Suprapubic skin (tissue), 4 donors: ENCODE data around the gene GTF2H1. TPM values are rescaled to one million over a fixed set of nuclear protein-coding genes. Genes with fewer than 3 reads are reported as not detected.

ENCODE experiments used
- DNase-seq, 2 donors: peaks; one replicate each; pipeline ENCODE4 v3.0.0-alpha.2; 2019; ENCODE audit warnings: low spot score in 2 of 2
- H3K27ac ChIP-seq: fragments of 200-600 bp; sonication (generic); one replicate; pipeline ENCODE4 v1.5.1; 2019
- H3K27me3 ChIP-seq: fragments of 200-600 bp; sonication (generic); one replicate; pipeline ENCODE4 v1.5.1; 2019
- H3K36me3 ChIP-seq: fragments of 200-600 bp; sonication (generic); one replicate; pipeline ENCODE4 v1.5.1; 2019
- H3K4me1 ChIP-seq: fragments of 200-600 bp; sonication (generic); one replicate; pipeline ENCODE4 v1.5.1; 2019
- H3K4me3 ChIP-seq: fragments of 200-600 bp; sonication (generic); one replicate; pipeline ENCODE4 v1.5.1; 2019; ENCODE audit warnings: mild to moderate bottlenecking
- H3K9me3 ChIP-seq: fragments of 200-600 bp; sonication (generic); one replicate; pipeline ENCODE4 v1.5.1; 2019
- EP300 ChIP-seq: sonication (generic); formaldehyde crosslinking; IDR thresholded peaks from one replicate; pipeline ENCODE4 v1.6.1; 2017; ENCODE audit warnings: antibody characterized with exemption
- POLR2A ChIP-seq, 2 donors: fragments of 450-650 bp; IDR thresholded peaks; one replicate each; pipeline ENCODE4 v1.6.1; 2017; ENCODE audit warnings: antibody characterized with exemption in 2 of 2, mild to moderate bottlenecking in 2 of 2, moderate library complexity in 2 of 2
- POLR2AphosphoS5 ChIP-seq, 3 donors: sonication (generic); formaldehyde crosslinking; IDR thresholded peaks; one replicate each; pipeline ENCODE4 v1.6.1; 2017; ENCODE audit warnings: antibody characterized with exemption in 3 of 3
- WGBS: methylation state at CpG from one replicate; pipeline ENCODE4 v1.1.5; 2018; 5-methylcytosine and 5-hydroxymethylcytosine counted together
- total RNA-seq, 4 donors: library from RNA; depleted of rRNA; stranded (reverse); fragments of >200 nt; gene quantifications; one replicate each; pipeline ENCODE4 v1.1.0, GENCODE V29; 2016
- TF ChIP-seq, protein P1 (sequence below), 2 donors: fragments of 200-600 bp in 1 of 2; fragments of 450-650 bp in 1 of 2; sonication (generic) in 1 of 2; IDR thresholded peaks; one replicate each; pipeline ENCODE4 v1.5.1; 2016 to 2019; ENCODE audit warnings: antibody characterized with exemption in 2 of 2, mild to moderate bottlenecking in 1 of 2, moderate library complexity in 1 of 2

The GTF2H1 gene
- total RNA-seq, 4 donors from 2014 or later = 48.6 to 121 (median 50.4) TPM

DNA sequence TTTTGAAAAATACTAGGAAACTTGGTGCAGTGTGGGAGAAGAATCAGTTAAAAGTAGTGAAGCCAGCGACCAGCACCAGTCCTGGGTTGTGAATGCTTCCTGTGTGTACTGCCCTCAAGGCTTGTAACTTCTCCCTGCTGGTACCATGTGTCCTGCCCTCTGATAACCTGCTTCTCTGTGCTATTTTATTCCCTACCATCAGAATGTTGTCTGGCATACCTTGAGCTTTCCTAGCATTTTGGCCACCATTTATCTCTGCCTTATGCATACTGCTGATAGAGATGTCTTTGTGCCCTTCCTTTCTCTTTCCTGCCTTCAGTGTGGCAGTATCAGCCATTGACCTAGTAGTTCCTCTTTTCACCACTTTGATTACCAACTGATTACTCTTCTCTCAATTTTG, 2.0 kb downstream of the GTF2H1 start:
- Histone ChIP-seq H3K4me1 (peaks cover 58% of the 10 kb centered on the region), H3K27ac (no peak overlapping the region), H3K36me3 (peaks cover 3% of the 10 kb centered on the region), H3K4me3 (peak overlapping the region; percentile 94), H3K27me3 (no peaks in the 10 kb centered on the region), H3K9me3 (no peaks in the 10 kb centered on the region)
- no peak for DNase-seq
- whole genome bisulfite sequencing = 61% methylated on average over 1 of the region's 1 CpG
- no peak for TF ChIP-seq POLR2A (IDR thresholded peaks at IDR 0.05)
- TF ChIP-seq POLR2AphosphoS5 (IDR thresholded peaks at IDR 0.05) = no peak
- TF ChIP-seq, protein P1, sequence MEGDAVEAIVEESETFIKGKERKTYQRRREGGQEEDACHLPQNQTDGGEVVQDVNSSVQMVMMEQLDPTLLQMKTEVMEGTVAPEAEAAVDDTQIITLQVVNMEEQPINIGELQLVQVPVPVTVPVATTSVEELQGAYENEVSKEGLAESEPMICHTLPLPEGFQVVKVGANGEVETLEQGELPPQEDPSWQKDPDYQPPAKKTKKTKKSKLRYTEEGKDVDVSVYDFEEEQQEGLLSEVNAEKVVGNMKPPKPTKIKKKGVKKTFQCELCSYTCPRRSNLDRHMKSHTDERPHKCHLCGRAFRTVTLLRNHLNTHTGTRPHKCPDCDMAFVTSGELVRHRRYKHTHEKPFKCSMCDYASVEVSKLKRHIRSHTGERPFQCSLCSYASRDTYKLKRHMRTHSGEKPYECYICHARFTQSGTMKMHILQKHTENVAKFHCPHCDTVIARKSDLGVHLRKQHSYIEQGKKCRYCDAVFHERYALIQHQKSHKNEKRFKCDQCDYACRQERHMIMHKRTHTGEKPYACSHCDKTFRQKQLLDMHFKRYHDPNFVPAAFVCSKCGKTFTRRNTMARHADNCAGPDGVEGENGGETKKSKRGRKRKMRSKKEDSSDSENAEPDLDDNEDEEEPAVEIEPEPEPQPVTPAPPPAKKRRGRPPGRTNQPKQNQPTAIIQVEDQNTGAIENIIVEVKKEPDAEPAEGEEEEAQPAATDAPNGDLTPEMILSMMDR (IDR thresholded peaks at IDR 0.05) = no peak
- TF ChIP-seq EP300 = no peak

DNA sequence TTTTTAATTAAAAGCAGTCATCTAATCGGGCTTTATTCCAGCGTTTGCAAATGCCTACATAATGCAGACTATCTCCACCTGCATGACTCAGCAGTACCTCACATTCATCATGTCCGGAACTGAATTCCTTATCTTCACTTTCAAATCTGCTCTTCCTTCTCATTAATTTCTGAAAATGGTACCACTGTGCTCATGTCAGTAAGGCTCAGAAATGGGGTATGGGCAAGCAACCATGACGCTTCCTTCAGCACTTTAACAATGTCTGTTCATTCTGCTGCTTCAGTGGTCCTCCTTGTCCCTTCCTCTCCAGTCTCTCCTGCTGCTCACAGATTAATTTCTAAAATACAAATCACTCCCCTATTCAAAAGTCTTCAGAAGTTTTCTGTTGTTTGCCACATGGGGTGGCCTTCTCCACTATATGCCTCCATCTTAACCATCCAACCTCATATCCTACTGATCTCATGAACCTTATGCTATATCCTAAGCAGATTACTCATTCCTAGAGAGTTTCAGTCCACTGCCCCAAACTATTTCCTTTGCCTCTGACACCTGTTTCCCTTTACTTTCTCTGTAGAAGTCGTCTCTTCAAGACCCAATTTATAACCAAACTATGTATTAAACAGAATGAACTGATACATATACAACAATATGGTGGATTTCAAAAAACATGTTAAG, 7.0 kb downstream of the GTF2H1 start:
- no peak for TF ChIP-seq POLR2A (IDR thresholded peaks at IDR 0.05)
- no peak for TF ChIP-seq POLR2AphosphoS5 (IDR thresholded peaks at IDR 0.05)
- TF ChIP-seq EP300 = no peak
- TF ChIP-seq, protein P1 (IDR thresholded peaks at IDR 0.05) = no peak
- peaks cover 32% of the 10 kb centered on the region for H3K36me3 ChIP-seq
- 37% methylated on average over 5 of the region's 5 CpGs for WGBS

DNA sequence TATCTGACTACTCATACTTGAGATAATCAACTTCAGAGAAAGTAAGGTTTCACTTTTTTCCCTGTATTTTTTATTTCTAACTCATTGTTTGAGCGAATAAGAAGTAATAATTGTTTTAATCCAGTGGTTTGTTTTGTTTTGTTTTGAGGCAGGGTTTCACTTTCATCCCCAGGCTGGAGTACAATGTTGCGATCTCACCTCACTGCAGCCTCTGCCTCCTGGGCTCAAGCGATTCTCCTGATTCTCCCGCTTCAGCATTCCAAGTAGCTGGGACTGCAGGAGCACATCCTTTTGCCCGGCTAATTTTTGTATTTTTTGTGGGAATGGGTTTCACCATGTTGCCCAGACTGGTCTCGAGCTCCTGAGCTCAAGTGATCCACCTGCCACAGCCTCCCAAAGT, 8.6 kb downstream of the GTF2H1 start:
- Histone ChIP-seq H3K4me3 (no peak overlapping the region), H3K27ac (no peak overlapping the region), H3K27me3 (no peaks in the 10 kb centered on the region), H3K36me3 (peaks cover 46% of the 10 kb centered on the region), H3K4me1 (peaks cover 19% of the 10 kb centered on the region), H3K9me3 (no peaks in the 10 kb centered on the region)
- DNase-seq = no peak
- 97% methylated on average over 6 of the region's 6 CpGs for WGBS
- TF ChIP-seq EP300 (no peak), POLR2A (IDR thresholded peaks at IDR 0.05) (no peak), POLR2AphosphoS5 (IDR thresholded peaks at IDR 0.05) (no peak)
- TF ChIP-seq, protein P1 (IDR thresholded peaks at IDR 0.05) = no peak

More for the DNA sequence above, 7.0 kb downstream of the GTF2H1 start:
- H3K4me3 ChIP-seq = no peak overlapping the region
- H3K27me3 ChIP-seq = no peaks in the 10 kb centered on the region
- peaks cover 33% of the 10 kb centered on the region for H3K4me1 ChIP-seq
- no peaks in the 10 kb centered on the region for H3K9me3 ChIP-seq
- no peak overlapping the region for H3K27ac ChIP-seq
- no peak for DNase-seq

DNA sequence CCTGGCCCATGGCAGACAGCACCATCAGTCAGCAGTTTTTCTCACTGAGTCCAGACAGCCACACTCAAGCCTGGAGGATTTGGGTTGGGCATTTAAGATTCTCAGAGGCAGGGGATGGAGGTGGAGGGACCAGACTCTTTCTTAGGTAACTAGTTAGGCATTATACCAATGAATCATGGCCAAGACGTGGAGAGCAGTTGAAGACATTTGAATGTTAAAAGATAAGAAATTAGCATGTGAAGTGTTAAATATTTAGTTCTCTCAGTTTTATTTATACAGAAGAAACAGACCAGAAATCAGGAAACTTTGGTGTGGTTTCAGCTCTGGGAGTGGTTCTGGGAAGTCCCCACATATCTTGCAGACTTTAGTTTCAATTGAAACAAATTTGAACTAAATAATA, 9.9 kb downstream of the GTF2H1 start:
- Histone ChIP-seq H3K27ac (no peak overlapping the region), H3K4me3 (no peak overlapping the region), H3K36me3 (peaks cover 60% of the 10 kb centered on the region), H3K9me3 (no peaks in the 10 kb centered on the region), H3K27me3 (no peaks in the 10 kb centered on the region), H3K4me1 (peaks cover 19% of the 10 kb centered on the region)
- WGBS = 59% methylated on average over 1 of the region's 1 CpG
- DNase-seq = no peak
- no peak for TF ChIP-seq POLR2A (IDR thresholded peaks at IDR 0.05)
- no peak for TF ChIP-seq EP300
- TF ChIP-seq, protein P1 (IDR thresholded peaks at IDR 0.05) = no peak
- TF ChIP-seq POLR2AphosphoS5 (IDR thresholded peaks at IDR 0.05) = no peak

DNA sequence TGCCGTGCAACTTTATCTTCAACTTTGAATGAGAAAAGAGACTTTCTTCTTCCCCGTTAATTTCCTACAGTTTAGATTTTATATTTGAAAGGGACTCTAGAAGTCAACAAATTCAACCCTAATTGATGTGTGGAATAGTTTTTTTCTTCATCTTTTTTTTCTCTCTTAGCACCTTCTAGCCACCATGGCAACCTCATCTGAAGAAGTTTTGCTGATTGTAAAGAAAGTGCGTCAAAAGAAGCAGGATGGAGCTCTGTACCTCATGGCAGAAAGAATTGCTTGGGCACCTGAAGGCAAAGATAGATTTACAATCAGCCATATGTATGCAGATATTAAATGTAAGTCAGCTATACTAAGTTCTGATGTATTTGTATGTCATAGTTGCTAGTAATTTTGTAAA, 10.5 kb downstream of the GTF2H1 start:
- peaks cover 64% of the 10 kb centered on the region for H3K36me3 ChIP-seq
- H3K27ac ChIP-seq = no peak overlapping the region
- TF ChIP-seq POLR2A (IDR thresholded peaks at IDR 0.05) (no peak), EP300 (no peak)
- TF ChIP-seq, protein P1 (IDR thresholded peaks at IDR 0.05) = no peak
- no peaks in the 10 kb centered on the region for H3K27me3 ChIP-seq
- no peak for DNase-seq
- 93% methylated on average over 3 of the region's 3 CpGs for WGBS
- H3K4me1 ChIP-seq = peaks cover 19% of the 10 kb centered on the region
- H3K9me3 ChIP-seq = no peaks in the 10 kb centered on the region
- no peak overlapping the region for H3K4me3 ChIP-seq
